ENCODE measurements around the gene ACOT7. TPM values are rescaled to one million over a fixed set of nuclear protein-coding genes. Genes with fewer than 3 reads are reported as not detected.

Gene ACOT7
- total and polyA plus RNA-seq, 2 experiments from 2014 or later: 167 to 169 TPM

DNA sequence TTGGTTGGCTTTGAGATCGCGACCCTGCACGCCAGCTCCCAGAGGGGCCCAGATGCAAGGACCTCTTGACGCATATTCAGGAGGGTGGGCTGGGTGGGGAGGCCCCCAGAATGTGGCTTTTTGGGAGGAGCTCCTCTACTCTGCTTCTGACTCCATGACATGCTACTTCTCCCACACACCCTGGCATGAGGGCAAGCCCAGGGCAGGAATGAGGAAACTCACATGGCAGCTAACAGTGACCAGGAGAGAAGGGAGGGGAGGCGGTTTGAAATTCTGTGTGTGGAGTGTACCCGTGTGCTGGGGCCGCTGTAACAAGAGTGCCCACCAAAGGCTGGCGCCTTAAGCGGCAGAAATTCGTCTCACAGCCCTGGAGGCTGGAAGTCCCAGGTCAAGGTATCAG, 71.4 kb downstream of the ACOT7 start (continued):
- TF ChIP-seq, protein P1, sequence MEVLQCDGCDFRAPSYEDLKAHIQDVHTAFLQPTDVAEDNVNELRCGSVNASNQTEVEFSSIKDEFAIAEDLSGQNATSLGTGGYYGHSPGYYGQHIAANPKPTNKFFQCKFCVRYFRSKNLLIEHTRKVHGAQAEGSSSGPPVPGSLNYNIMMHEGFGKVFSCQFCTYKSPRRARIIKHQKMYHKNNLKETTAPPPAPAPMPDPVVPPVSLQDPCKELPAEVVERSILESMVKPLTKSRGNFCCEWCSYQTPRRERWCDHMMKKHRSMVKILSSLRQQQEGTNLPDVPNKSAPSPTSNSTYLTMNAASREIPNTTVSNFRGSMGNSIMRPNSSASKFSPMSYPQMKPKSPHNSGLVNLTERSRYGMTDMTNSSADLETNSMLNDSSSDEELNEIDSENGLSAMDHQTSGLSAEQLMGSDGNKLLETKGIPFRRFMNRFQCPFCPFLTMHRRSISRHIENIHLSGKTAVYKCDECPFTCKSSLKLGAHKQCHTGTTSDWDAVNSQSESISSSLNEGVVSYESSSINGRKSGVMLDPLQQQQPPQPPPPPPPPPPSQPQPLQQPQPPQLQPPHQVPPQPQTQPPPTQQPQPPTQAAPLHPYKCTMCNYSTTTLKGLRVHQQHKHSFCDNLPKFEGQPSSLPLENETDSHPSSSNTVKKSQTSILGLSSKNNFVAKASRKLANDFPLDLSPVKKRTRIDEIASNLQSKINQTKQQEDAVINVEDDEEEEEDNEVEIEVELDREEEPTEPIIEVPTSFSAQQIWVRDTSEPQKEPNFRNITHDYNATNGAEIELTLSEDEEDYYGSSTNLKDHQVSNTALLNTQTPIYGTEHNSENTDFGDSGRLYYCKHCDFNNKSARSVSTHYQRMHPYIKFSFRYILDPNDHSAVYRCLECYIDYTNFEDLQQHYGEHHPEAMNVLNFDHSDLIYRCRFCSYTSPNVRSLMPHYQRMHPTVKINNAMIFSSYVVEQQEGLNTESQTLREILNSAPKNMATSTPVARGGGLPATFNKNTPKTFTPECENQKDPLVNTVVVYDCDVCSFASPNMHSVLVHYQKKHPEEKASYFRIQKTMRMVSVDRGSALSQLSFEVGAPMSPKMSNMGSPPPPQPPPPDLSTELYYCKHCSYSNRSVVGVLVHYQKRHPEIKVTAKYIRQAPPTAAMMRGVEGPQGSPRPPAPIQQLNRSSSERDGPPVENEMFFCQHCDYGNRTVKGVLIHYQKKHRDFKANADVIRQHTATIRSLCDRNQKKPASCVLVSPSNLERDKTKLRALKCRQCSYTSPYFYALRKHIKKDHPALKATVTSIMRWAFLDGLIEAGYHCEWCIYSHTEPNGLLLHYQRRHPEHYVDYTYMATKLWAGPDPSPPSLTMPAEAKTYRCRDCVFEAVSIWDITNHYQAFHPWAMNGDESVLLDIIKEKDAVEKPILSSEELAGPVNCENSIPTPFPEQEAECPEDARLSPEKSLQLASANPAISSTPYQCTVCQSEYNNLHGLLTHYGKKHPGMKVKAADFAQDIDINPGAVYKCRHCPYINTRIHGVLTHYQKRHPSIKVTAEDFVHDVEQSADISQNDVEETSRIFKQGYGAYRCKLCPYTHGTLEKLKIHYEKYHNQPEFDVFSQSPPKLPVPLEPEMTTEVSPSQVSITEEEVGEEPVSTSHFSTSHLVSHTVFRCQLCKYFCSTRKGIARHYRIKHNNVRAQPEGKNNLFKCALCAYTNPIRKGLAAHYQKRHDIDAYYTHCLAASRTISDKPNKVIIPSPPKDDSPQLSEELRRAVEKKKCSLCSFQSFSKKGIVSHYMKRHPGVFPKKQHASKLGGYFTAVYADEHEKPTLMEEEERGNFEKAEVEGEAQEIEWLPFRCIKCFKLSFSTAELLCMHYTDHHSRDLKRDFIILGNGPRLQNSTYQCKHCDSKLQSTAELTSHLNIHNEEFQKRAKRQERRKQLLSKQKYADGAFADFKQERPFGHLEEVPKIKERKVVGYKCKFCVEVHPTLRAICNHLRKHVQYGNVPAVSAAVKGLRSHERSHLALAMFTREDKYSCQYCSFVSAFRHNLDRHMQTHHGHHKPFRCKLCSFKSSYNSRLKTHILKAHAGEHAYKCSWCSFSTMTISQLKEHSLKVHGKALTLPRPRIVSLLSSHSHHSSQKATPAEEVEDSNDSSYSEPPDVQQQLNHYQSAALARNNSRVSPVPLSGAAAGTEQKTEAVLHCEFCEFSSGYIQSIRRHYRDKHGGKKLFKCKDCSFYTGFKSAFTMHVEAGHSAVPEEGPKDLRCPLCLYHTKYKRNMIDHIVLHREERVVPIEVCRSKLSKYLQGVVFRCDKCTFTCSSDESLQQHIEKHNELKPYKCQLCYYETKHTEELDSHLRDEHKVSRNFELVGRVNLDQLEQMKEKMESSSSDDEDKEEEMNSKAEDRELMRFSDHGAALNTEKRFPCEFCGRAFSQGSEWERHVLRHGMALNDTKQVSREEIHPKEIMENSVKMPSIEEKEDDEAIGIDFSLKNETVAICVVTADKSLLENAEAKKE (CRISPR knock-in tag; IDR thresholded peaks at IDR 0.05): no peak
- TF ChIP-seq POLR2AphosphoS5 (IDR thresholded peaks at IDR 0.05; ENCODE audit: low read depth): no peak
- TF ChIP-seq CREB1 (CRISPR knock-in tag; IDR thresholded peaks at IDR 0.05; ENCODE audit: low read depth): no peak
- no peak for TF ChIP-seq JUNB (IDR thresholded peaks at IDR 0.05; ENCODE audit: unreplicated experiment)
- TF ChIP-seq ZNF331 (CRISPR knock-in tag; IDR thresholded peaks at IDR 0.05; ENCODE audit: low read depth): no peak
- TF ChIP-seq EZH2phosphoT487 (IDR thresholded peaks at IDR 0.05; ENCODE audit: unreplicated experiment): no peak
- TF ChIP-seq NANOG (IDR thresholded peaks at IDR 0.05; ENCODE audit: borderline replicate concordance): no peak
- TF ChIP-seq, protein P2, sequence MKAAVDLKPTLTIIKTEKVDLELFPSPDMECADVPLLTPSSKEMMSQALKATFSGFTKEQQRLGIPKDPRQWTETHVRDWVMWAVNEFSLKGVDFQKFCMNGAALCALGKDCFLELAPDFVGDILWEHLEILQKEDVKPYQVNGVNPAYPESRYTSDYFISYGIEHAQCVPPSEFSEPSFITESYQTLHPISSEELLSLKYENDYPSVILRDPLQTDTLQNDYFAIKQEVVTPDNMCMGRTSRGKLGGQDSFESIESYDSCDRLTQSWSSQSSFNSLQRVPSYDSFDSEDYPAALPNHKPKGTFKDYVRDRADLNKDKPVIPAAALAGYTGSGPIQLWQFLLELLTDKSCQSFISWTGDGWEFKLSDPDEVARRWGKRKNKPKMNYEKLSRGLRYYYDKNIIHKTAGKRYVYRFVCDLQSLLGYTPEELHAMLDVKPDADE (IDR thresholded peaks at IDR 0.05): no peak
- TF ChIP-seq, protein P3, sequence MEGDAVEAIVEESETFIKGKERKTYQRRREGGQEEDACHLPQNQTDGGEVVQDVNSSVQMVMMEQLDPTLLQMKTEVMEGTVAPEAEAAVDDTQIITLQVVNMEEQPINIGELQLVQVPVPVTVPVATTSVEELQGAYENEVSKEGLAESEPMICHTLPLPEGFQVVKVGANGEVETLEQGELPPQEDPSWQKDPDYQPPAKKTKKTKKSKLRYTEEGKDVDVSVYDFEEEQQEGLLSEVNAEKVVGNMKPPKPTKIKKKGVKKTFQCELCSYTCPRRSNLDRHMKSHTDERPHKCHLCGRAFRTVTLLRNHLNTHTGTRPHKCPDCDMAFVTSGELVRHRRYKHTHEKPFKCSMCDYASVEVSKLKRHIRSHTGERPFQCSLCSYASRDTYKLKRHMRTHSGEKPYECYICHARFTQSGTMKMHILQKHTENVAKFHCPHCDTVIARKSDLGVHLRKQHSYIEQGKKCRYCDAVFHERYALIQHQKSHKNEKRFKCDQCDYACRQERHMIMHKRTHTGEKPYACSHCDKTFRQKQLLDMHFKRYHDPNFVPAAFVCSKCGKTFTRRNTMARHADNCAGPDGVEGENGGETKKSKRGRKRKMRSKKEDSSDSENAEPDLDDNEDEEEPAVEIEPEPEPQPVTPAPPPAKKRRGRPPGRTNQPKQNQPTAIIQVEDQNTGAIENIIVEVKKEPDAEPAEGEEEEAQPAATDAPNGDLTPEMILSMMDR (conservative IDR thresholded peaks at IDR 0.05; ENCODE audit: low read depth in 2 of 2): no peak
- TF ChIP-seq STAT1 (IDR thresholded peaks at IDR 0.05; ENCODE audit: unreplicated experiment): no peak

All from GM23338 (cell line).